Measurements from ENCODE around the gene CFAP298. TPM values are rescaled to one million over a fixed set of nuclear protein-coding genes. Genes with fewer than 3 reads are reported as not detected.
"Not testable (repeated sequence)": the region's sequence is repeated elsewhere in the genome, so short reads cannot be mapped to it uniquely, and the experiment has no call there.

CFAP298 gene
- total RNA-seq, 1 donor from 2014 or later: 18.1 TPM

DNA sequence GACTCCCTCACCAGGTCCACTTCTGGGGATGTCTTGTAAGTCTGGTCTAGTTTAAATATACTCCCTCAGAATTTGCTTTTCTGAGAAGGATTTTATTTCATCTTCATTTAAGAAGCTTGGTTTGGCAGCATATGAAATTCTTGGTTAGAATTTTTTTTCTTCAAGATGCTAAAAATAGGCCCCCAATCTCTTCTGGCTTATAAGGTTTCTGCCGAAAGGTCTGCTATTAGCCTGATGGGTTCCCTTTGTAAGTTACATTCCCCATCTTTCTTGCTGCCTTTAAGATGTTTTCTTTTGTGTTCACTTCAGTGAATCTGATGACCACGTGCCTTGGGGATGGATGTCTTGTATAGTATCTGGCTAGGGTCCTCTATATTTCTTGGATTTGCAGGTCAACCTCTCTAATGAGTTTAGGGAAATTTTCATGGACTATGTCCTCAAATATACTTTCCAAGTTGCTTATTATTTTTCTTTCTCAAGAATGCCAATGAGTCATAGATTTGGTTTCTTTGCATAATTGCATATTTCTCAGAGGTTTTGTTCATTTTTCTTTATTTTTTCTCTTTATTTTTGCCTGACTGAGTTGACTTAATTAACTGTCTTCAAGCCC is 46.2 kb downstream of the CFAP298 start:
- no peak for DNase-seq

DNA sequence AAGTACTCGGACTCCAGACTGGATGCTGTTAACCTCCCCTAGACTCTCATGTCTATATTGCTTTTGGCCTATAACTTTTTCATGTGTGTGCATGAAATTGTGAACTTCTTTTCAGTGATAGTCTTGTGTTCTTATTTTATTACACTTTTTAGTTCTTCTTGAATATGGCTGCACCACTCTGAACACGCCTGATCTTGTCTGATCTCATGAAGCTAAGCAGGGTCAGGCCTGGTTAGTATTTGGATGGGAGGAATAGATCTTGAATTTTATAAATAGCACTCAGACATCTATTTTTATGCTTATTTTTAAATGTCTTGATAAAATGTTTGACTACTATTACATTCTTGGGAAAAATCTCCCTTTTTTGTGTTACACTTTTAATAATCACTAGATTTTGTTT is 49.3 kb downstream of the CFAP298 start:
- no peak for DNase-seq

GRCh38 chr21:32562426-32562825 is 49.8 kb downstream of the CFAP298 start:
- DNase-seq: no peak

GRCh38 chr21:32561476-32561875 is 50.7 kb downstream of the CFAP298 start:
- not testable (repeated sequence) for DNase-seq

DNA sequence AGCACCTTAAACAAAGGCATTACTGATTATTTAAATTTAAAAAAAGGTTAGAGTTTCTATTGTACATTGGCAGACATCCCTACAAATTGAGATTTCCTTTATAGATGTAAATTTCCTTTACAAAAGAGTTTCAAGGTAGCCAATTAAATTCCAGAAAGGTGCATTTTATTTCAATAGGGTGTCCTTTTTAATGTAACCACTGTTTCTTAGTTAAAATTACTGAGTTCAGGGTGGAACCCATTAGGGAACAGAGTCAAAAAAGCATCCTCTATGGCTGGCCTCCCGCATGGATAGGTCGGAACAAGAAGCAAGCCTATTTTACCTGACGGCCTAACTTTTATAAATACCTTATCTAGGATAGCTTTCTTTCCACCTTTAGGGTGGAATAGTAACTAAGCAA is 51.3 kb downstream of the CFAP298 start:
- no peak for DNase-seq

DNA sequence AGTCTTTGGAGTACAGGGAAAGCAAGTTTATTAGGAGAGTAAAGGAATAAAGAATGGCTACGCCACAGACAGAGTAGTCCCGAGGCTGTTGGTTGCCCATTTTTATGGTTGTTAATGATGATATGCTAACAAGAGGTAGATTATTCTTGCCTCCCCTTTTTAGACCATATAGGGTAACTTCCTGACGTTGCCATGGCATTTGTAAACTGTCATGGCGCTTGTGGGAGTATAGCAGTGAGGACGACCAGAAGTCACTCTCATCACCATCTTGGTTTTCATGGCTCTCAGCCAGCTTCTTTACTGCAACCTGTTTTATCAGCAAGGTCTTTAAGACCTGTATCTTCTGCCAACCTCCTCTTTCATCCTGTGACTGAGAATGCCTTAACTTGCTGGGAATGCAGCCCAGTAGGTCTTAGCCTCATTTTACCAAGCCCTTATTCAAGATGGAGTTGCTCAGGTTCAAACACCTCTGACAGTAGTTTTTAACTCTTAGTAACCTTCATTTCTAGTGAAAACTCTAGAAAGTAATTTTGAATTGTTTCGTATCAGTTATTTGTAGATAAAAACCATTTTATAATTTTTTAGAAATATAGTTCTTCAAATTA is 53.1 kb downstream of the CFAP298 start:
- DNase-seq: no peak

DNA sequence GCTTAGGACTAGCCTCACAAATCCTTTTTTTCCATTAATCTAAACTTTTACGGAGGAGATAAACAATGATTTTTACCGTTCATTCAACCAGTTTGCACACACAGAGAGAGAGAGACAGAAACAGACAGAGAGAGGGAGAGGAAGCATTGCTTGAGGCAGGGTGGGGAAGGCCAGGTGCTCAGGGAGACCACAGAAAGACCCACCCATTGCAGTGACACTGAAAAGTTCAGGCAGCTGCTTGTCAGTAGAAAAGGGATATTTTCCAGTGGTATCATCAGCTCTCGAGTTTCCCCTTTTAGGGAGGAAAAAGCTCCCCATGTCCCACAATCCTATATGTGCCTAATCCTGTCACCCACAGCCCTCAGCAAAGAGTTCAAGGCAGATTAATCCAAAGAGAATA is 54.1 kb downstream of the CFAP298 start:
- DNase-seq: no peak

DNA sequence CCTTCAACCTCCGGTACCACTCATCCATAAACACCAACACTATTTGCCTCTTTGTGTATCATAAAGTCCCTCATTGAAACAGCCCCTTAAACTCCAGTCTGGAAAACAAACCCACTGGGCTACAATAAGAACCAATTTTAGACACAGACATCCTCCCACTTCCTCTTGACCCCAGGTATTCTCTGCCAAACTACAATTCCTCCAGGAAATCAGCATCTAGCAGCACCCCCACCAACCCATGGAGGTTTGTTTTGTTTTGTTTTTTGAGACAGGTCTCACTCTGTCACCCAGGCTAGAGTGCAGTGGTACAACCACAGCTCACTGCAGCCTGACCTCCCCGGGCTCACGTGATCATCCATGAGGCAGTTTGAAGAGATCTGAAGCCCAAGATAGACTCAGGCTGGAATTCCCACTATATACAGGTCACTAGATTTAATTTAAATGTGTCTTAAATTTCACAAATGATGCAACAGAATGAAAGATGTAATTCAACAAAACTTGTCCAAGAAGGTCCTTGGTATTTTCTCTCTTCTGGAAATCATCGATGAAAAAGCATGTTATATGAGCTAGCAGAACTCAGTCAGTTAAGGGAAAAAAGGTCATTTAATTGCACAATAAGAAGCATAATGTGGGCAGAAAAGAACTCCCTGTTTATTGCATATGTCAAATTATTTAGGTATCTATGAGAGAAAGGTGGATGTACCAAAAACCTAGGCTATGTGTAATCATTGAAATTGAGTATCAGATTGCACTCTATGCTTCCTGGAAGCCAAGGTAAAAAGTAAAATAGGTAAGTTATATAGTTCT is 57.1 kb downstream of the CFAP298 start:
- no peak for DNase-seq

GRCh38 chr21:32549886-32550285 is 62.3 kb downstream of the CFAP298 start:
- DNase-seq: no peak

DNA sequence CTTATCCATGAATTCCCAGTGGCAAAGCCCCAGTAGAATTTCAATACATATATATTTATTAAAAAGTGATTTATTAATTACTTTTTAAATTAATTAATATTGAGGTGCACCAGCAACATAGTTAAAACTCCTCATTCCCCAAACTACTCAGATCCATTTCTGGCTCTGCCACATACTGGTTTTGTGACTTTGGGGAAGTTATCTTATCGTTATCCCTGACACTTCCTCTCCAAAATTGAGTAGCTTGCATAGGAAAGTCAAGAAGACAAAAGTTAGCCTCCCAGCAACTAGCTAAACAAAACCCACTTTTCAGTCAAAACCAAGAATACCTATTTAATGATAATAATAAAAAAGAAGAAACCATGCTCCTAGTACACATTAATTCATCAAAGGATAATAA is 62.7 kb downstream of the CFAP298 start:
- no peak for DNase-seq

Small RNA genes within 50 kb of the gene (small RNA-seq; reads per million reads assigned to genes)
- gene RNA5SP490: not detected

Other genes with a start within 250 kb of the CFAP298 start
- gene URB1, start 219.4 kb downstream of the CFAP298 start, total RNA-seq: 13.1 TPM
- 5.6 TPM for gene EVA1C, start 199.7 kb downstream of the CFAP298 start, total RNA-seq
- gene TCP10L, start 26.9 kb downstream of the CFAP298 start, total RNA-seq: 1.9 TPM
- 24.0 TPM for gene SYNJ1, start 115.6 kb upstream of the CFAP298 start, total RNA-seq
- gene PAXBP1, start 159.4 kb upstream of the CFAP298 start, total RNA-seq: 85.2 TPM

All from occipital lobe (tissue), 3 donors.